Ramos (cell line): ENCODE results near the gene YEATS4.

ENCODE experiments used
- in situ Hi-C: fragments of 300-500 bp; cut with MboI; formaldehyde crosslinking; loops from one replicate; pipeline ENCODE4 v1.14.3; 2022; ENCODE audit warnings: low sequenced_read_pairs; ENCODE audit not compliant: unreplicated experiment

Gene YEATS4

DNA sequence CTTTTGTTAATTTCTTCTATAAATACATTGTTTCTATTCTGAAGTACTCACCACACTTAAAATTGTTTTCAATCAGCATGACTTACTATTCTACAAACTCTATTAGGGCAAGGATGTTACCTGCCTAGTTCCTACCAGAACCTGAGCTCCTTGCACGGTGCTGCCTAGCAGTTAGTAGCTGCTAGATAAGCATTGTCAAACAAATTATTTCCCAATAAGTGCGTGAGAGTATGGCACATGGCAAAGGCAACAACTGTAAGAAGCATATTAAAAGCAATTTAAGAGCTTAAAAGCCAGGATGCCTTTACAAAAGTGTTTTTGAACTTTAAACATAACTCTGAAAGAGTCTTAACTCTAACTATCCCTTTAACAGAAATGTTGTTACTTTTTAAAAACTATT, 19.5 kb upstream of the YEATS4 start:
- in situ Hi-C loops = no loop called here

DNA sequence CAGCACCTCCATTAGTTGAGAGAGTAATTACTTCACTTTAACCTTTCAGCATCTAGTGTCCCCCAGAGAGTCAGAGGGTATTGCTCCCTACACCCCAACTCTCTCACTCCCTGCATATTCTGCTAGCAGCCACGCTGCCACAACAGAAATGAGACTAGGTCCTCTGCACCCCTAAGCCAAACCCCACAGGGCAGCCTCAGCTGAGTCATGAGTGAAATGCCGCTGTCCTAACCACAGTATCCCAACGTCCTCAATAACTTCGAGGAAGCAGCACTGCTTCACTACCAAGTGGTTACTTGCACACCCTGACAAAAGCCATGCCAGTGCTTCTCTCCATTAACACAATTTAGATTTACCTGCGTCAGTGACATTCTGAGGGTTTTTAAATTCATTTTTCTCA, 18.2 kb upstream of the YEATS4 start:
- in situ Hi-C loops = no loop called here

DNA sequence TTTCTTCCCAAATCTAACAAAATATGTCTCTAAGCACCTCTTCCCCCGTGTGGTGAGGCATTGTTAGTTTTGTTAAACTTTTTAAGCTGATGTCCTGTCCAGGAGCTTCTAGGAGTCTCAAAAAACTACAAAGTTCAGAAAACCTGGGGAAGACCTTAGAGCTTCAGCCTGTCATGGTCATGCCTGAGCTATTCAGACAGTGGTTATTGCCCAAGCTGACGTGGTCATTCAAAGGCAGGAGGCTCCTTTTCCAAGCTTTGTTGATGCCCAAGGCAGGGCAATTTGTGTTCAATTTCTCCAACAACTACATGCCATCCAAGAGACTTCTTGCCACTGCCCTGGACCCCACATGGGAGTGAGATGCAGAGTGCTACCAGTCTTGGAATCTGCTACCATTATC, 17.1 kb upstream of the YEATS4 start:
- in situ Hi-C loops = no loop called here

DNA sequence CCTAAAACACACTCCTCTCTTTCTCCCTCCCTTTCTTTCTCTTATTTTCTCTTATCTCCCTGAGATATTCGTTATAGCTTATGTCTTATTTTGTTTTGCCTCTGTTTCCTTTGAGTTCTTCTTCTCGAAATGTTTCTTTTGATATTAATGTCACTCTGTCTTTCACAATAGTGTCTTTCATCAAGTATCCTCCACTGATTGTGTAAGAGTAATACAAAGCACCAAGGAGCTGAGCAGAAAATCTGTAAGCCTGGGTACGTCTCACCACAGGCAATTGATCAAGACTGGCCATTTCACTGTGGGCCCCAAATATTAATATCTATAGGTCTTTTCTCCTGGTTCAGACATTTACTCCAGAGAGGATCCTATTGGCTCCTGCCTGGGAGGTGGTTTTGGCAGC, 16.2 kb upstream of the YEATS4 start:
- in situ Hi-C loops = no loop called here

DNA sequence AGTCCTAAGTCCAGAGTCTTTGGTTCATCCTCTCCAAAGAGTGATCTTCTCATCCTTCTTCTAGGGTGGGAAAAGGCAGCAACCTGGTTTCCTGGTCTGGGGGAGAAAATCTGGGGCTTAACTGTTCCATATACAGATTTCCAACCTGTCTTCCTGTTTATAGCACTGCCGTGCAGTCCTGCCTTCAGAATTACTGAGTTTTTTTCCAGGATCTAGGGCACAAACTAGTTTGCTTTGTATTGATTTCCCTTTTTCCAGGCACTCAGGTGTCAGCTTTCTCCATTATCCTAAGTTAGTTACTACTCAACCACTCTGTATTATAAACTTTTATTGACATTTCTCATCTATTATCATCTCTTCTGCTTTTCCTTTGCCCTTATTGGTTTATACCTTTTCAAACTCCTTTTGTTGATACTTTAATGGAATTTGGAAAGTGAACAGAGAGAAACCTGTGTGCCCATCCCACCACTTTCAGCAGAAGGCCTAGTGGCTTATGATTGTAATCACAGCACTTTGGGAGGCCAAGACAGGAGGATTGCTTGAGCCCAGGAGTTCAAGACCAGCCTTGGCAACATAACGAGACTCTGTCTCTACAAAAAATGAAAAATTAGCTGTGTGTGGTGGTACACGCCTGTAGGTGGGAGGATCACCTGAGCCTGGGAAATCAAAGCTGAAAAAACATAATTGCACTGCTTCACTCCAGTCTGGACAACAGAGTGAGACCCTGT, 15.5 kb upstream of the YEATS4 start:
- in situ Hi-C loops = no loop called here

DNA sequence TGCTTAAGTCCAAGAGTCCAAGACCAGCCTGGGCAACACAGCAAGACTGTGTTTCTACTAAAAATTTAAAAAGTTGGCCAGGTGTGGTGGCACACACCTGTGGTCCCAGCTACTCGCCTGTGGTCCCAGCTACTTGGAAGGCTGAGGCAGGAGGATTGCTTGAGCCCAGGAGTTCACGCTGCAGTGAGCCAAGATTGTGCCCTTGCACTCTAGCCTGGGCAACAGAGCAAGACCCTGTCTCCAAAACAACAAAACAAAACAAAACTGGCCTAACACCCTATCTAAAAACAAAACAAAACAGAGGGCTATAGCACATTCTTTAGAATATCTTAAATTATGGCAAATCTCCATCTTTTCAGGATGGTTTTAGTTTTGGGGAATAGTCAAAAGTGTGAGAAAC, 14.5 kb upstream of the YEATS4 start:
- in situ Hi-C loops = no loop called here

DNA sequence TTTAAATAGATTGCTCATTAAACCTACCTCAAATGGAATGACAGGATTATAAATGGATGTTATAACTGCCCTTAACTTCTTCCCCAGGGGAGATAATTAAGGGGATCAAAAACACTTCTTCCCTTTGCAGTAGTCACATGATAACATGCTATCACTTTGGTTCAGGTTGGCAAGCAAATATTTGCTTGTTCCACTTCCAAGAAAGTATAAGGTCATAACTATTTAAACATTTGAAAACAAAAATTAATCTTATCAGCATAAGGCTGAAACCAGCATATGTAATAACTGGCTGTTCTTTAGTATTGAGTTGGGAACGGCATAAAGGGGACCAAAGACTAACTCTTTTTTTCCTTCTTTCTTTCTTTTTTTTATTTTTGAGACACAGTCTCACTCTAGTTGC, 13.8 kb upstream of the YEATS4 start:
- in situ Hi-C loops = no loop called here

DNA sequence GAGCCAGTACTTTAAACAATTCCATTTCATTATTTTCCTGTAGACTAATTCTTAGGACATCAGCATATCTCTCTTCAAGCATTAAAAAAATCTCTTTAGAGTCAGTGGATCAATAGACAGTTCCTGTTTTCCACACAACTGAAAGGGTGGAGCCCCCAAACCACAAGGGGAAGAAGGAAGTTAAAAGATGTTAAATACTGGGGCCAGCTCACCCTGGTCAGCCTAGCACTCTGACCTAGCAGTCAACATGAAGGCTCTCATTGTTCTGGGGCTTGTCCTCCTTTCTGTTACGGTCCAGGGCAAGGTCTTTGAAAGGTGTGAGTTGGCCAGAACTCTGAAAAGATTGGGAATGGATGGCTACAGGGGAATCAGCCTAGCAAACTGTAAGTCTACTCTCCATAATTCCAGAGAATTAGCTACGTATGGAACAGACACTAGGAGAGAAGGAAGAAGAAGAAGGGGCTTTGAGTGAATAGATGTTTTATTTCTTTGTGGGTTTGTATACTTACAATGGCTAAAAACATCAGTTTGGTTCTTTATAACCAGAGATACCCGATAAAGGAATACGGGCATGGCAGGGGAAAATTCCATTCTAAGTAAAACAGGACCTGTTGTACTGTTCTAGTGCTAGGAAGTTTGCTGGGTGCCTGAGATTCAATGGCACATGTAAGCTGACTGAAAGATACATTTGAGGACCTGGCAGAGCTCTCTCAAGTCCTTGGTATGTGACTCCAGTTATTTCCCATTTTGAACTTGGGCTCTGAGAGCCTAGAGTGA, 11.2 kb upstream of the YEATS4 start, which contains the start of gene LYZ:
Gene LYZ (plus strand): TSS at position 220 of the 777 bp plus-strand sequence. CDS start 28 bp downstream, at position 248.
- in situ Hi-C loops = no loop called here

DNA sequence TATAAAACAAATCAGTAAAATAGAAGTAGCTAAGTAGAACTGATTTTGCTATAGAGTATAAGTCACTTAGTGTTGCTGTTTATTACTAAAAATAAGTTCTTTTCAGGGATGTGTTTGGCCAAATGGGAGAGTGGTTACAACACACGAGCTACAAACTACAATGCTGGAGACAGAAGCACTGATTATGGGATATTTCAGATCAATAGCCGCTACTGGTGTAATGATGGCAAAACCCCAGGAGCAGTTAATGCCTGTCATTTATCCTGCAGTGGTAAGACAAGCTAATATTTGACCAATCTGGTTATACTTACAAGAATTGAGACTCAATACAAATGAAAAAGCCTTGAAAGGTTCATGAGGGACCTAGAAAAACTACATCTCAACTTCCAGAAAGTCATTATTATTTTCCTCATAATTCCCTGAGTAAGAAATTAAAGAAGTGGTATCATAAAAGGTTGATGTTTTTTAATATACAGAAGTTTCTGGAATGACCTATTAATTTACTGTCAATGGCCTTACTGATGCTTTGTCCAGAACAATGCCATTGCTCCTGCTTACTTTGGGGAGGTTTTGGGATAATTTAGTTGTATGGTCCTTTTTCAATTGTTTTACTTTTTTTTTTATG, 9.4 kb upstream of the YEATS4 start:
- in situ Hi-C loops = loop anchor here (25.0 kb wide), 1 partner anchor 237 kb away; the partner anchor contains the start of gene CCT2

DNA sequence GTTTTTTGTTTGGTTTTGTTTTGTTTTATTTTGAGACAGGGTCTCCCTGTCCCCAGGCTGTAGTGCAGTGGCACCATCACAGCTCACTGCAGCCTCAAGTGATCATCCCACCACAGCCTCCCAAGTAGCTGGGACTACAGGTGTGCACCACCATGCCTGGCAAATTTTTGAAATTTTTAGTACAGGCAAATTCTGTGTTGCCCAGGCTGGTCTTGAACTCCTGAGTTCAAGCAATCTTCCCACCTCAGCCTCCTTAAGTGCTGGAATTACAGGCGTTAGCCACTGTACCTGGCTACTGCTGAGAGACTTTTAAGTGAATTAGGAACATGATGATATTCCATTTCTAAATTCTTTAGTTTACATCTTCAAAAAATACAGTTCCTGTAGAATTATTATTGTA, 8.8 kb upstream of the YEATS4 start:
- in situ Hi-C loops = loop anchor here (25.0 kb wide), 1 partner anchor 237 kb away; the partner anchor contains the start of gene CCT2

DNA sequence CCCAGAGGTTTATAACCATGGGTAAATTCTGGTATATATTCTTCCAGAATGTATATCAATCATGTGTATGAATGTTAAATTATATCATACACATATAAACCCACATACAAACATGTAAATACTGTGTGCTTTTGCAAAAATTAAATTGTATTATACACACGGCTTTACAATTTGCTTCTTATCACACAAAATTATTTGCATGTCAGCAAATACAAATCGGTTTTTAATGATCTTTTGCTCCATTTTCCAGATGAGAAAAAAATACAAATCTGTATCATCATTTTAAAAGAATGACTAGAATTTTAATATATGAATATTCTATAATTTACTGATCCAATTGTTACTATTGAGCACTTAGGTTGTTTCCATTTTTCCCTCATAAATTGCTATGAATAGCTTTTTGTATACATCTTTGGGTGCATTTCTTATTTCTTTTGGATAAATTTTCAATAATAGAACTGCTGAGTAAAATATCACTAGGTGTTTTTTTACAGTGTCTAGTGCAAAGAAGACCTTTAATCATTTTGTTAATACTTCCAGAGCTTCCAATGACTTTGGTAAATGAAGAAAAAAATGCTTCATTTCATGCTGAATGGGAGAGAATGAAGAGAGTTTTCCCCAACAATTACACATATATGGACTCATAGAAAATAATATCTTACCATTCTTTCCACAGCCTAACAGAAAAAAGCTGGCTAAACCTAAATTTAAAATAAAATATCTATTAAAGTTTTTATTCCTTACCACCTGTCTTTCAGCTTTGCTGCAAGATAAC, 7.9 kb upstream of the YEATS4 start:
- in situ Hi-C loops = loop anchor here (25.0 kb wide), 1 partner anchor 236 kb away; the partner anchor contains the start of gene CCT2

DNA sequence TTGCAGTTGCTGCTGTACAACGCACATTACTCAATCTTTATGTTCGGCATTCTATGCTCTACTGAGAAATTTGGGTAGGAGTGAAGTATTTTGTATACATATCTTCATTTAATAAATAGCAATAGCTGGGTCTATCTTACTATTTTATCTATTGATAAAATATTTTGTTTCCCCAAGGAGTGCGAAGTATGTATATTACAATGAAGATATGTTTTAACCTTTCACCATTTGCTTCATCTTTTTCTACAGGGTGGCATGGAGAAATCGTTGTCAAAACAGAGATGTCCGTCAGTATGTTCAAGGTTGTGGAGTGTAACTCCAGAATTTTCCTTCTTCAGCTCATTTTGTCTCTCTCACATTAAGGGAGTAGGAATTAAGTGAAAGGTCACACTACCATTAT, 6.6 kb upstream of the YEATS4 start:
- in situ Hi-C loops = loop anchor here (25.0 kb wide), 1 partner anchor 234 kb away; the partner anchor contains the start of gene CCT2

DNA sequence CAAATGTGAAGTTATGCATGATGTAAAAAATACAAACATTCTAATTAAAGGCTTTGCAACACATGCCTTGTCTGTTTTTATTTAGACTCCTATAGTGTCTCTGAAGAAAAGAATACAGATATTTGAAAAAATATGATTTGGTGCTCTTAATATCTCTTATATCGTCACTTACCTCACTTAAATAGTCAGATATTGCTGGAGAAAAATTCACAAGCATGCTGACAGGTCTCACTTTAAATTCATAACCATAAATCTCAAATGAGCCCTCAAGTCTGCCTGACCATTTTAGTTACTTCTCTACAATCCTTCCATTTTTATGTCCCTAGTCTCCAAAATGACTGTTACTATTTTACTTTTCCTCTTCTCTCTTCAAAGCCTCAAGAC, 5.4 kb upstream of the YEATS4 start:
- in situ Hi-C loops = loop anchor here (25.0 kb wide), 1 partner anchor 233 kb away; the partner anchor contains the start of gene CCT2

DNA sequence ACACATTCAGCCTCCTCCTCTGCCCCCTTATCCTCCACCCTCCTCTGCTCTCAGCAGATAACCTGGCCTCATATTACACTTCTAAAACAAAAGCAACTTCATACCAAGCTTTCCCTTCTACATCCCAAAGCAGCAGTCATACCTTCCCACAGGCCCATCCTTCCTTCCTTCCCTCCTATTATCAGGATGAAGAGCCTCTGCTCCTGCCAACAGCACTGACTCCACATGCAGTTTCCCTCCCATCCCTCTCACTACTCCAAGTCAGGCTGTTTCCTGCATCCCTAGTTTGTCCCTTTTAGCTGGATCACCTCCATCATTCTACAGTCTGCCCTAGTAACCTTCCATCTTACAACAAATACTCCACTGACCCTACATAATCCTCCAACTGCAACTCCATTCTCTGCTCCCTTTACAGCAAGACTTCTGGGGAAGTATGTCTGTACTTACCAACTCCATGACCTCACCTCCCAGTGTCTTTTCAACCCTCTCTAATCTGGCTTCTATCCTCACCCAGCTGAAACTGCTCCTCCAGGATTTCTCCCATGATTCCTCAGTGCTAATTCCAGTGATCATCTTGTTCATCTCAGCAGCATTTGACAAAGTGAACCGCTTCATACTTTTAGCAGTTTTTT, 4.9 kb upstream of the YEATS4 start:
- in situ Hi-C loops = loop anchor here (25.0 kb wide), 1 partner anchor 233 kb away; the partner anchor contains the start of gene CCT2

DNA sequence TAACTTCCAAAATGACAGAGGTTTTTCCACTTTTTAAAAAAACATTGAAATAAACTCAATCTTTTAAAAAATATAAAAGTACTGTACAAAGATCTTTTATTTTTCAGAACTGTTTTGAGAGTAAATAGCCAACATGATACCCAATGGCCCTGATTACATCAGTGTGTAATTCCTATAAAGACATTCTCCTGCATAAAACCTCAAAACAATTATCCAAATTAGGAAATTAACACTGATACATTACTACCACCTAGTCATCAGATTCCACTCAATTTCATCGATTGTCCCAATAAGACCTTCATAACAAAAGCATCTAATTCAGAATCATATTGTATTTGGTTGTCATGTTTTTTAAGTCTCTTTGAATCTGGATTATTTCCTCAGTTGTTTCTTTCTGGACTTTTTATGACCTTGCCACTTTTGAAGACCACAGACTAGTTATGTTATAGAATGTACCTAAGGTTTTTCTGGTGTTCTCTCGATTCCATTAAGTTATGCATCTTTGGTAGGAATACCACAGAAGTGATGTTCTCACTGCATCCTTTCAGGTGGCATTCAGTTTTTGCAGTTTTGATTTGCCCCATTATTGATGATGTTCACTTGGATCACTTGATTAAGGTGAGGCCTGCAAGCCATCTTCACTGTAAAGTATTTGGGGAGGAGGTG, 4.0 kb upstream of the YEATS4 start:
- in situ Hi-C loops = loop anchor here (25.0 kb wide), 1 partner anchor 232 kb away; the partner anchor contains the start of gene CCT2

DNA sequence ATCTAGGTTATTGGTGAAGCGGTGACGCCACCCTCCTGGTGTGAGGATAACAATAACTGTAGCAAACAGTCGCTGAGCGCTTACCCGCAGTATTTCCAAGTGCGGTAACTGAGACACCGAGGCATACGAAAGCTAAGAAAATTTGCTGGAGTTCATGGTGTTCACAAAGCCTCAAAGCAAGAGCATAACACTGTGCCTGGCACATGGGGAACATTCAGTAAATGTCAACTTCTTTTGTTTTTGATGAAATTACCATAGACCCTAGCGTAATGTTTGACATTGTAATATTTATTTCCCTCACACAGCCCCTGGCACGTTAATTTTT, 767 bp downstream of the YEATS4 start:
- in situ Hi-C loops = loop anchor here (25.0 kb wide), 1 partner anchor 227 kb away; the partner anchor contains the start of gene CCT2

DNA sequence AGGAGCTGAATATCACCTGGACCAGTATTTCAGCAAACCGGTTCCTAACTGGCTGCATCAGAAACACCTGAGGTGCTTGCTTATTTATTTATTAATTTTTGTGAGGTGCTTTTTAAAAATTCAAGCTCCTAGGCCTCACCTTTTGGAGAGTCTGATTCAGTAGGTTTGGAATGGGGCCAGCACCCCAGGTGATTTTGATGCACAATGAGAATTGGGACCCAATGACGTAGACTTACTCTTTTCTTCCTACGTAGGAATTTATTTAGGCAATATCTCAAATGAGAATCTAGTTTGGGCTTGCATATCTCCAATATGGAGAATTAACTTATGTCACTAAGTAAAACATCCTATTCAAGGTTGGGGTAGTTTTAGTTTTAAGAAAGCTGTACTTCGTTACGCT, 7.3 kb downstream of the YEATS4 start:
- in situ Hi-C loops = loop anchor here (25.0 kb wide), 1 partner anchor 221 kb away; the partner anchor contains the start of gene CCT2

DNA sequence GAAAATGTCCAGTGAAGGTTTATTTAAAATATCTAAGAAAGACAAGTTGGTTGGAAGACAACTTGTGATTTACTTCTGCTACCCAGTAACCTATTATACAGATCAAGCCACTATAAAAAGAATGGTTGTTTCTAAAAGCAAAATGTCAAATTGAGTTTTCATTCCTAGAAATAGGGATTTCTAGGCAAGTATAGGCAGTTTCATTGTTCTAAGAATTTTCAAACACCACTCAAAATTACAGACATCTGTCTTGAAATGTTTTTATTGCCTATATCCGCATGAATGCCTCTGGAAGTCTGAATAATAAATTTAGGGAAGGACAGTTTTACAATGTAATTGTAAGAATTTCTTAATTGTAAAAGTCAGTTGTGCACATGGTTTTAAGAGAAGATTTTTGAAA, 8.6 kb downstream of the YEATS4 start:
- in situ Hi-C loops = loop anchor here (25.0 kb wide), 1 partner anchor 219 kb away; the partner anchor contains the start of gene CCT2

DNA sequence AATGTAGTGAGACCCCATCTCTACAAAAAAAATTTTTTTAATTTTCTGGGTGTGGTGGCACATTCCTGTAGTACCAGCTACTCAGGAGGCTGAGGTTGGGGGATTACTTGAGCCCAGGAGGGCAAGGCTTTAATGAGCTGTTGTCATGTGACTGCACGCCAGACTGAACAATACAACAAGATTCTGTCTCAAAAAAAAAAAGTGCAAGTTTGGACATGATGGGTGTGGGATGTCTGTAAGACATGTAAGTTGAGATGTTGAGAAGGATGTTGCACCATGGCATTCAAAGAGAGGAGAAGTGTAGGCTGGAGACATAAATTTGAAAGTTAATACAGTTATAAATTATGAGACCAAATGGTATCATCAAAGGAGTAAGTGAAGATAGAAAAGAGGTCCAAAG, 23.5 kb downstream of the YEATS4 start:
- in situ Hi-C loops = no loop called here
